Hypothalamus (tissue), 51 donors: ENCODE data around the gene GPR151.
"Not testable (repeated sequence)": the region's sequence is repeated elsewhere in the genome, so short reads cannot be mapped to it uniquely, and the experiment has no call there.

Source experiments
- DNase-seq, 51 donors: peaks; one replicate each; lab custom pipeline; 2025; lab: John Stamatoyannopoulos, UW

GPR151 gene

DNA sequence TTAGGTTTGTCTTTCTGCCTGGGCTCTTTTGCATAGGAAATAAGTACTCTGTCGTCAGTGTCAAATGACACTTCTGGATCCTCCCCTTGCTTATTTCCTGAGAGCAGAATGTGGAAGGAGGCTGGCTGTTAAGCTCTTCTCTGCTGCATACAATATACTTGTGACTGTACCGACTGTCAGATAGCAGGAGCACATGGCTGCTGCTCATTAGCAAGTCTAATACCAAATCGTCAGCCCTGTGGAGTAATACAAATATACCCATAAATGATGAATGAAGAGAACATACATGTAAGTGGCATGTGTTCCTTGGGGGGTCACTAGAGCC lies at the start of gene GPR151:
GPR151 (minus strand) TSS at position 40 of the 325 bp plus-strand sequence. CDS start 77 bp downstream, outside the sequence.
- no peak for DNase-seq

GRCh38 chr5:146564007-146564762 lies 48.2 kb upstream of the GPR151 start:
- DNase-seq, result no peak

DNA sequence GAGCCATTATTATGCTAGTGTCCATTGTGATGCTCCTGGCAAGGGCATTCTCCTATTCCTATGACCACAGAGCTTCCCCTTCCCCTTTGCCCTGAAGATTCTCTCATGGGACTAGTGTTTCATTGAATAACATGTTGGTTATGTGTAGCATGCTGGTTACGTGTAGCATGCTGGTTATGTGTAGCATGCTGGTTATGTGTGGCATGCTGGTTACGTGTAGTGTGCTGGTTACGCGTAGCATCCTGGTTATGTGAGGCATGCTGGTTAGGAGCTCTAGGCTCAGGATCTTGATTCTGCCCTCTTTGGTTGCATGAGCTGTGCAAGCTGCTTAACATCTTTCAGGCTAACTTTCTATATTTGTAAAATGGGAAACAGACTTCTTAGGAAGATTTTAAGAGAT lies 46.5 kb upstream of the GPR151 start:
- no peak for DNase-seq

DNA sequence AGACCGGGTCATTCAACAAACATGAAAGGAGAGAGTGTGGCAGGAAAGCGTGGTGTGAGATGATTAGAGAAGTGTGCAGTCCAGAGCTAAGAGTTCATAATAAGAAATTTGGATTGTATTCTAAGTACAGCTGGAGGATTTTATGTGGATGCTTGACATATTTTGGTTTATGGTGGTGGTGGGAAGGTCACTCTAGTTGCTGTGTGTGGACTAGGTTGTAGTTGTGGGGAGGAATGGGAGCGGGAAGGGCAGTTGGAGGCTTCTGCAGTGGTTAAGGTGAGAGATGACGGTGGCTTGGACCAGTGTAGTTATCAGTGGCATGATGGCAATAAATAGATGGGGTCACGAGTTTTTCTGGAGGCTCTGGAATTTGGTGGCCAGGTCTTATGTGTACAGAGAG lies 45.7 kb upstream of the GPR151 start:
- no peak for DNase-seq

GRCh38 chr5:146560205-146560812 lies 44.3 kb upstream of the GPR151 start:
- DNase-seq, result no peak

DNA sequence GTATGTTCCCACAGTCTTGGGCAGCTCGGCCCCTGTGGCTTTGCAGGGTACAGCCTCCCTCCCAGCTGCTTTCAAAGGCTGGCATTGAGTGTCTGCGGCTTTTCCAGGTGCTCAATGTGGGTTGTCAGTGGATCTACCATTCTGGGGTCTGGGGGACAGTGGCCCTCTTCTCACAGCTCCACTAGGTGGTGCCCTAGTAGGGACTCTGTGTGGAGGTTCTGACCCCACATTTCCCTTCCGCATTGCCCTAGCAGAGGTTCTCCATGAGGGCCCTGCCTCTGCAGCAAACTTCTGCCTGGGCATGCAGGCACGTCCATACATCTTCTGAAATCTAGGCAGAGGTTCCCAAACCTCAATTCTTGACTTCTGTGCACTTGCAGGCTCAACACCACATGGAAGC lies 40.9 kb upstream of the GPR151 start:
- not testable (repeated sequence) for DNase-seq

GRCh38 chr5:146553446-146553845 lies 37.5 kb upstream of the GPR151 start:
- no peak for DNase-seq

DNA sequence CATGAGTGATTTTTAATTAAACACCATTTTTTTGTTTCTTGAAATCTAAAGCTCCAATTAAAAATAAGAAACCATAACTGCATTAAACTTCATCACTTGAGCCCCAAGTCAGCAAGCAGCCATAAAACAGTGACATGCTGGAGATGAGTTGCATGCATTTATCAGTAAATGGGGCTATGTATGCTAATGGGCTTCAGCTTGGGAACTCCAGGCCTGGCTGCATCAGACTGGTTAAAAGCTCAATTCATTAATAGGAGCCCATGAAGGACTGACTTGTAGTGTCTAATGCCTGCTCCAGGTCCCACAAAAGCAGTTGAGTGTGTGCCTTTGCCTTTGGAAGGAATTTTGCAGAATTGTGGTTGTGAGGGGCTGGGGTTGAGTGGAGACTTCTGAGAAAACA lies 33.6 kb upstream of the GPR151 start:
- DNase-seq, result no peak

DNA sequence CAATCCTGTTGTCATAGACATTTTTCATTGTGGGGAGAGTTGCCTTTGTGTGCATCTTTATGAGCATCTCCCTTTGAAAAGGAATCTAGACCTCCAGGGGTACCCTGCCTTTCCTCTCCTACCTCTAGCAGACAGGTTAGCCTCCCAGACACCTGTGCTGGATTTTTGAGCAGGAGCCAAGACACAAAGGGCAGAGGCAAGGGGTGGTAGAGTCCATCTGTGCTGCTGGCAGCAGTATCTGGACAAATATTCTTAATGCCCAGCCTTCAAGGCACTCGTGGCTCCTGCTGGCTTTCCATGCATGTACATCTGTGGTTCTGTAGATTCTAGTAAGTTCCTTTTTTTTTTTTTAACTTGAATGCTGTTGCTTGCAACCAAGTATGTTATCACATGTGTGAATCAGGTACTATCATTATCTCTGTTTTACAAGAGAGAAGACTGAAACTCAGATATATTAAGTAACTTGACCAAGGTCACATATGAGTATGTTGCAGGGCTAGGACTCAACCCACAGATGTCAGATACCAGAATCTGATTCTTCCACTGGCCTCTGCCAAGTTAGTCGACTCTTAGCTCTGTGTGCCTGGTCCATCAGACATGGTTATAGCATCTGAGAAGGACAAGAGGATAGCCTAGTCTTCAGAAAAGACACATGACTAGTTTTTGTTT lies 32.9 kb upstream of the GPR151 start:
- DNase-seq, result no peak

DNA sequence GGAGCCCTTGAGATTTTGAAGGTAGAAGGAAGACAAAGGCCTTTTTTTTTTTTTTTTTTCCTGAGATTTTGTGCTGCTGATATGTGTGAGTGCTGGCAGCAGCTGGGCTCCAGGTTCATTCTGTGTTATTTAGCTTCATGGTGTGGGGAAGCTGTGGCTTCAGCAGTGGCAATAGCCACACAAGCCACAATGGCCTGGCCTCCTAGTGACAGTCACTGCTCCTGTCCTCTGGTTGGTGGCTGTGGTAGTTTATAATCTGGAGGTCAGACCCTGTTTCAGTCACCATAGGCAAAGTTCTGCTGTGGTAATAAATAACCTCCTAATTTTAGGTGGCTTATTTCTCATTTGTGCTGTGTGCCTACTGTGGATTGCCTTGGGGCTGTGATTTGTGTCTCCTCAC lies 28.2 kb upstream of the GPR151 start:
- no peak for DNase-seq

DNA sequence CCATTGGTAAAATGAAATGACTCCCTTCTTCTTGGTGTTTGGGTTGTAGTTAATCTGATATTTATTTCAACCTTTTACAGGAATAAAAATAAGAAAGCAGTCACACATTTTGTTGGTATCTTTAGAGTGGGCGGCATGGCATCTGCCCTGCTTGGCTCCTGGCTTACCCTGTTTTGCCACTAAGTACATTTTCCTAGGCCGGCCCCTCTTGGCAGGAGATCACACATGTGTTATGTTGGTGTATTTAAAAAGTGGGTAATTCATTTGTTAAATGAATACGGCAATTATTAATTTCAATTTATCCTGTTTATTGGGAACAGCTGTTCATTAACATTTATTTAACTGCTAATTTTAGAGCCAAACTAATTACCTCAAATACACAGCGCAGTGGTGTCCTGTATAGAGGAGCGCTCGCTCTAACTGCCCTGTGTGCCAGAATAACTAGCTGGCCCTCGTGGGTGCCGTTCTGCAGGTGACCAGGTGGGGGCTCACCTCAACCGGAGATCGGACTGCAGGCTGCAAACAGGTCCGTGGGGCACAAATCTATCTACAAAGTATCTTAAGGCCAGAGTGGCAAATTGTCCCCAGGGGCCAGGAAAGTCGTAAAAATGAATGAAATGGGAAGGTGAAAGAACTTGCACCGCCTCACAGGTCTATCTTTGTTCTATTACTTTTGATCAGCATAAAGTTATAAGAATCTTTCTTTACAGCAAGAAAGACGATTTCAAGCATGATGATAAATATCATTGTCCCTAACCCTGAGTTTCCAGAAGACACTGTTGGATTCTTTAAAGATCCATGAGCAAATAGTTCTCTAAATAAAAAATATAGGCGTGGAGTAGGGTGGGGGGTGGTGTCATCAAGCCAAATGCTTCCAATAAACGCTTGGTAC lies 26.2 kb upstream of the GPR151 start:
- DNase-seq, result peak; percentile 2 to 82 (median 44)

GRCh38 chr5:146540414-146540813 lies 24.4 kb upstream of the GPR151 start:
- no peak for DNase-seq

GRCh38 chr5:146539973-146540372 lies 24.0 kb upstream of the GPR151 start:
- DNase-seq, result no peak

DNA sequence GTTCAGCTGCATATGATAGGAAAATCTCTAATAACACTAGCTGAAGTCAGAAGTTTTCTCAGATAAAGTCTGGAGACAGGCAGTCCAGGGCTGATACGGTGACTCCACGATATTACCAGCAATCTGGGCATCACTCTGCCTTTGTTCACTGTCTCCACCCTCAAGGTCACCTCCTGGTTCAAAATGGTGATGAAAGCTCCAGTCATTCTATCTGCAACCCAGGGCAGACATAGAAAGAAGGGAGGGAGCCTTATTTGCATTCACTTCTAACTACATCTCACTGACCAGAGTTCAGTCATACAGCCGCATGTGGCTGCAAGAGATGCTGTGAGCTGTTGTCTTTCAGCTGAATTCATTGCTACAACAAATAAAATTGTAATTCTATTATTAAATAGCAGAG lies 22.4 kb upstream of the GPR151 start:
- DNase-seq, result no peak

- no peak for DNase-seq
Measured at GRCh38 chr5:146533882-146534281, 17.9 kb upstream of the GPR151 start.

GRCh38 chr5:146533260-146533857 lies 17.4 kb upstream of the GPR151 start:
- peak in 43 of 51 donors; percentile 4 to 77 (median 41) for DNase-seq

DNA sequence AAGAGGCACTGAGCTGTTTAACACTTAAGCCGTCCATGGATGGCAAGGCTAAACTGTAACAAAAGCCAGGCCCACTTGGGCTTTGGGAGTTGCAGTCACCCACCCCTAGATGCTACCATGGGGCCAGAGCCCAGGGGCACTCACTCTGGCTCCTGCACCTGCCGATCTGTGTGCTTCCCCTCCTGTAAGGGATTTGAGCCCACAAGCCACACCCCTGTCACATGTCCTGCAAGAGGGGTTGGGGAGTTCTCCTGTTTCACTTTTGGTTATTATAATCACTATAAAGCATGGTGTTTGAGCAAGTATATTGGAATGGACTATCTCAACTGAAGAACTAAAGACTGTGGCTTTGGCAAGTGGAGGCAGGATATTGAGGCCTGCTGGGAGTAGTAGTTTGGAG lies 14.0 kb upstream of the GPR151 start:
- DNase-seq, result no peak

DNA sequence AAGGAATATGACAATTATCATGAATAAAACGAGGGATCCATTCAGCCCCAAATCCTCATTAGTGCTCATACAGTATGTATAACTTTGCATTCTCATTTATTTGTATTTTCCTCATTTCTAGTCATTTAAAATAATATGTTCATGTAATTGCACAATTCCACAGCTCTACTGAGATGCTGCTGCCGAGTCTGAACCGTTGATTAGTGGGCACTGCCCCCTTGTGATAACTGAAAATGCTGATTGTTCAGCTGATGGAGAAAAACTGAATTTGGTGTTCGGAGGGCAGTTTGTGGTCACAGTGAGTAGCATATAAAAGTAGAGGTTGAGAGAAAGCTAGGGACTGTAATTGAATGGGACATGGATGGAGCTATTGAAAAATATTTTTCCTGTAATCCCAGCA lies 12.2 kb upstream of the GPR151 start:
- peak in 2 of 51 donors; percentile 10 to 13 for DNase-seq

DNA sequence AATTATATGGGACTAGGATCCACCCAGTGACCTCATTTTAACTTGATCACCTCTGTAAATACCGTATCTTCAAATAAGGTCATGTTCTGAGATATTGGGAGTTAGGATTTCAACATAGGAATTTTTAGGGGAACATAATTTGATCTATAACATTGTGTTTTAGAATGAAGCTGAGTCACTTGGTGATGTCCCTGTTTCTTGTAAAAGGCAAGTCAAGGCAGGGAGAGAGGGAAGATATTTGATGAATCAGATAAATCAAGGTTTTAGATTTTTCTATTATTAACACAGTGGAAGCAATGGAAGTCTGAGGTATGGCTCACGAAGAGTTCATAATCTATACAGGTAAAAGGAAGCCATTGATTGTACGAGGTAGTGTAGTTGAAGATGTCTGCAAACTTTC lies 11.8 kb upstream of the GPR151 start:
- no peak for DNase-seq

- peak in 1 of 51 donors; percentile 30 for DNase-seq
Measured at GRCh38 chr5:146523698-146524097, 7.7 kb upstream of the GPR151 start.
